A204.1 (cell line): ENCODE results near the gene TMEM191B.
"Not testable (repeated sequence)": the region's sequence is repeated elsewhere in the genome, so short reads cannot be mapped to it uniquely, and the experiment has no call there.

ENCODE experiments used
- FAIRE-seq: peaks from 2 replicates; lab custom pipeline; 2012; peaks lifted over from hg19 to GRCh38; lab: Jason Lieb, UNC

TMEM191B gene

DNA sequence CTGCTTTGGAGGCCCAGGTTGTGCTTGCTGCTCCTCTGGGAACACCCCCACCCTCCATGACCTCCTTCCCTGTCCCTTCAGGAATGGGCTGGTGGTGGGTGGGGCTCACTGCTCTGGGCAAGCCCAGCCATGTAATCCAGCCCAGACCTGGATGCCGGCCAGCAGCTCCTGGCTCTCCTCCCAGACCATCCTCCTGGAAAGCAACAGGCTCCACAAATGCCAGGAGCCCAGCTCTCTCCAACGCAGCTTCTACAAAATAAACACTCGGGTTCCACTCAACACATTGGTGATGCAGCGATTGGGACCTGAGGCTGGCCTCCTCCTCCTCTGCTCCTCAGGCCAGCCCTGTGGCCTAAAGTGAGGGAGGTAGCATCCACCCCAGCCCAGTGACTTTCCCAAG, 30.9 kb downstream of the TMEM191B start:
- FAIRE-seq, result not testable (repeated sequence)

DNA sequence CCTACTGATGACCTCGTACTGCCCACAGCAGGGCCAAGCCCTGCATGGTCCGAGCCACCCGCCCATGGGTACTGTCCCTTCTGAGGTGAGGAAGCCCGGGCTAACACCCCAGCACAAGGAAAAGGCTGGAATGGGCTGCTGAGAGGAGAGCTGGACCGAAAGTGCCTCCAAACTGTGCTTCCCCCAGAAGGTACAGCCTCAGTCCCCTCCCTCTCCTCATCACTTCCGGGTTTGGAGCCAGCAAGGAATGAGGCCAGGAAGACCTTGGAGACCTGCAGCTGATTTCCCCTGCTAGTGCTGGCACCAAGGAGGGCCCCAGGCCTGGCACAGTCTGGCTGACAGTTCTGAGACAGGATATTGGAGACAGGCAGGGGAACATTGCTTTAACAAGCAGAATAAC, 31.3 kb downstream of the TMEM191B start:
- not testable (repeated sequence) for FAIRE-seq

- not testable (repeated sequence) for FAIRE-seq
These were observed 32.7 kb downstream of the TMEM191B start for GRCh38 chr22:18560099-18560974.

GRCh38 chr22:18570509-18571246, 43.1 kb downstream of the TMEM191B start:
- not testable (repeated sequence) for FAIRE-seq

DNA sequence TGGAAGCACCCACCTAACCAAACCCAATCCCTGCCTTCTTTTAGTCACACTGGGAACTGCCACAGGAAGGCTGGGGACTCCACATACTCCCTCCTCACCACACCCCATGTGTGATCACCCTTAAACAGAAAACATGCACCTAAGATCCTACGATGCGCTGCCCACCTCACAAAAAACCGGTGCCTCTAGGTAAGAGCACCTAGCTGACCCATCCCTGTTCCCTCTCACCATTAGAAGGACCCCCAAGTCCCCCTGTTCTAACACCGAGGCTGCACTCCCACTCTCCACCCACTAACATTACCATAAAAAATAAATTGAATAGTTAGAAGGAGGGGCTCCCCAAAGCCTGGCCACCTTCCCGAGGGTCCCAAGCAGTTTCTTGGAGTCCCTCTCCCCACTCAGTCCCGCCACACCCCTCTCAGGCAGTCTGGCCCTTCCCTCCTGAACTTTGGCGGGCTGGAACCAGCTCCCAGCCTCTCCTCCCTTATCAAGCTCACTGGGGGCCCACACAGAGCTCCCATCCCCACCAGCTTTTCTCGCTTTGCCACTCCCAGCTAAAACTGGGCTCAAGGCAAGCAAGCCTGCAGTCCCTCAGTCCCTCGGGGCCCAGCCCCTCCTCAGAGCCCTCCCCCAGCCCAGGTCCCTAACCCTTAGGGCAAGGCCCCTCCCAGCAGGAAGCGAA, 46.0 kb downstream of the TMEM191B start:
- not testable (repeated sequence) for FAIRE-seq

DNA sequence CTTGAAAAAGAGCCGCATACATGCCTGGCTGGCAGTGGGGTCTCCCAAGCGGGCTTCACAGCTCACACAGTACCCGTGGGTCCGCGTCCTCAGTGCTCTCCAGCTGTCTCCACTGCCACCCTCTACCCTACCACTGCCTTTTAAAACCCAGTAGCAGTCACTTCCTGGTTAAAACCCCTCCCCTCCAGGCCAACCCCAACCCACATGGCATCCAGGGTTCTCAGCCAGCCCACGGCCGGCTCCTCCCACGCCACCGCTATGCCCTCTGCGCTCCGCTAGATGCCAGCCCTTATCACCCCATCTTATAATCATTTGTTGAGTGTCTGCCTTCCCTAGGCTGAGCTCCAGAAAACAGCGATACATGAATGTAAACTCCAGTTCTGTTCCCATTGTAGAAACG, 47.0 kb downstream of the TMEM191B start:
- FAIRE-seq, result not testable (repeated sequence)

DNA sequence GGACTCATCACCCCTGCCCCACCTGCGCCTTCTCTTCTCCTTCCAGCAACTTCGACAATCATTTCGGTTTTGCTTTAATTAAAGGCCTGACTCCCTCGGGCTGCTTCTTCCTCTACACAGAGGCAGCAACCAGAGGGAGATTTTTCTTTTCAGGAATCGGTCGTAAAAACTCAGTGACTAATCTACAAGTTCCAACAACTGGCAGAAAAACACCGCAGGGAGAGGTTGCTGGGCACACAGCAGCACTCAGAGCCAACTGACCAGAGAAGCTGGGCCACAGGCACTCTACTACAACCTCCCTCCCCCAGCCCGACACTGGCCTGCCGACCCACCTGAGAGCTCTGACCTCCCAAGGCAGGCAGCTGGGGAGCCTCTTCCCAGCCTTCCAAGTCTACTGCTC, 48.1 kb downstream of the TMEM191B start:
- FAIRE-seq, result not testable (repeated sequence)

DNA sequence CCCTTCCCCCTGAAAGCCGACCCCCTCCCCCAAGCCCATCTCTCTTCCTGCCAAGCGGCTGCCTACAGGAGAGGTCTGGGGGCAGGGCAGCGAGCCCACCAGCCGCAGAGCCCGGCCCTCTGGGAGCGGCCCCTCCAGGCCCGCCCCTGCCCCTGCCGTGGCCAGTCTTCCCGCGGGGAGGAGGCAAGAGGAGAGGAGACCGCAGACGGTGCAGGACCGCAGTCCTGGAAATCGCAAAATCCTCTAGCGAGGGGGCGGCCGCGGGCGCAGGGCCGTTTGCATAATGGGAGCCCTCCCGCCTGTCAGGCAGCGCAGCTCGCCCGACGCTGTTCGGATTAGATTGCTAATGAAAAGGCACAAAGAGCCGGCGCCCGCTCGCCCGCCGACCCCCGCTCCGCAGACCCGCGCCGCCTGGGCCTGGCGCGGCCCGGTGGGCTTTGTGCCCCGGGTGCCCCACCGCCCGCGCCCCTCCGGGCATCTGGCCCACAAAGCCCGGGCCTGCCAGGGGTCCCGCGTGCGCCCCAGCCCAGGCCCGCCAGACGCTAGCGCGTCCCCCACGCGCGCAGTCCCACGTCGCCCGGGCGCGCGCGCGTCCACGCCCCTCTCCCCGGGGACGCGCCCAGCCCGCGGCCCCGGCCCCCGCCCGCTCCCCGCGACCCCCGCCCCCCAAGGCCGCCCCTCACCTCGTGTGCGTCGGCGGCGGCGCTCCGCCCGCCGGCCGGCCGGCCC, 49.7 kb downstream of the TMEM191B start:
- FAIRE-seq, result not testable (repeated sequence)

DNA sequence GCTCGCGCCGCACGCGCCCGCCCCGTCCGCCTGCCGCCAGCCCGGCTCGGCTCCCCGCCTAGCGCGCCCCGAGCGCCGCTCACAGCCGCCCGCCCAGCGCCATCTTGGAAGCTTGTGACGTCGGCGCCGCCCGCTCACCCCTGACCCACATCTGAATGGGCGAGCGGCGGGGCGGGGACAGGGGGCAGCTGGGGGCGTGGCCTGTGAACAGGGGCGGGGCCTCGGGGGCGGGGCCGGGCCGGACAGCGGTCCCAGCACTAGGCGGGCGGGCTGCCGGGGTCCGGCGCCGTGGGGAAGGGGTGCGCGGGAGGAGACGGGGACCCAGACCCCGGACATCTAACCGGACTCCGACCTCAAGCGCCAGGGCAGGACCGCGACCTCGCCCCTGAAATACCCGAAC, 50.2 kb downstream of the TMEM191B start:
- FAIRE-seq, result not testable (repeated sequence)
